MM.1S (cell line): ENCODE measurements around the gene GDPD5.

Experiments
- EZH2 ChIP-seq: fragments of 300-600 bp; sonication (generic); optimal IDR thresholded peaks from 2 replicates; pipeline ENCODE3; 2017; ENCODE audit warnings: low read depth, mild to moderate bottlenecking, antibody characterized with exemption, low read length, mixed read lengths
- EZH2phosphoT487 ChIP-seq: fragments of 300-600 bp; sonication (generic); IDR thresholded peaks from 2 replicates; pipeline ENCODE4 v1.6.1; 2018; ENCODE audit warnings: antibody characterized with exemption, low read length
- TF ChIP-seq, protein P1 (sequence below): fragments of 300-600 bp; sonication (generic); IDR thresholded peaks from 2 replicates; pipeline ENCODE4 v1.5.1; 2016; ENCODE audit warnings: antibody characterized with exemption, low read length, mixed read lengths

DNA sequence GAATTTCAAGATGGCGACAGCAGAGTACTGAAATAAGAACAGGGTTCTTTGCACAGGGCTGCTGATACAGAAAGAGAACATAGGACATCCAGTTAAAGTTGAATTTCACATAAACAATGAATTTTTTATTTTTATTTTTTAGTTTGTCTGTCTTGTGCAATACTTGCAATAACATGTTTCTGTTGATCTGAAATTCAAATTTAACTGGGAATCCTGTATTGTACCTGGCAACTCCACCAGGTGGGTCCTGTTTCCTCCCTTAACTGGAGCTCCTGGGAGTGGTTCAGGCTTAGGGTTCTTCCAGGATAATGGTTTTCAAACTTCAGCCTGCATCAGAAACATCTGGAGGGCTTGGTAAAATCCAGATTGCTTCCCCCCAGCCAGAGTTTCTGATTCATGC lies 21.4 kb upstream of the GDPD5 start:
- TF ChIP-seq, protein P1, sequence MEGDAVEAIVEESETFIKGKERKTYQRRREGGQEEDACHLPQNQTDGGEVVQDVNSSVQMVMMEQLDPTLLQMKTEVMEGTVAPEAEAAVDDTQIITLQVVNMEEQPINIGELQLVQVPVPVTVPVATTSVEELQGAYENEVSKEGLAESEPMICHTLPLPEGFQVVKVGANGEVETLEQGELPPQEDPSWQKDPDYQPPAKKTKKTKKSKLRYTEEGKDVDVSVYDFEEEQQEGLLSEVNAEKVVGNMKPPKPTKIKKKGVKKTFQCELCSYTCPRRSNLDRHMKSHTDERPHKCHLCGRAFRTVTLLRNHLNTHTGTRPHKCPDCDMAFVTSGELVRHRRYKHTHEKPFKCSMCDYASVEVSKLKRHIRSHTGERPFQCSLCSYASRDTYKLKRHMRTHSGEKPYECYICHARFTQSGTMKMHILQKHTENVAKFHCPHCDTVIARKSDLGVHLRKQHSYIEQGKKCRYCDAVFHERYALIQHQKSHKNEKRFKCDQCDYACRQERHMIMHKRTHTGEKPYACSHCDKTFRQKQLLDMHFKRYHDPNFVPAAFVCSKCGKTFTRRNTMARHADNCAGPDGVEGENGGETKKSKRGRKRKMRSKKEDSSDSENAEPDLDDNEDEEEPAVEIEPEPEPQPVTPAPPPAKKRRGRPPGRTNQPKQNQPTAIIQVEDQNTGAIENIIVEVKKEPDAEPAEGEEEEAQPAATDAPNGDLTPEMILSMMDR, result no peak
- TF ChIP-seq EZH2 (no peak), EZH2phosphoT487 (no peak)
